ENCODE data around the gene SHLD2. TPM values are rescaled to one million over a fixed set of nuclear protein-coding genes. Genes with fewer than 3 reads are reported as not detected.
"Not testable (repeated sequence)": the region's sequence is repeated elsewhere in the genome, so short reads cannot be mapped to it uniquely, and the experiment has no call there.

Gene SHLD2
- total RNA-seq, 1 experiment from 2014 or later: 21.4 TPM

DNA sequence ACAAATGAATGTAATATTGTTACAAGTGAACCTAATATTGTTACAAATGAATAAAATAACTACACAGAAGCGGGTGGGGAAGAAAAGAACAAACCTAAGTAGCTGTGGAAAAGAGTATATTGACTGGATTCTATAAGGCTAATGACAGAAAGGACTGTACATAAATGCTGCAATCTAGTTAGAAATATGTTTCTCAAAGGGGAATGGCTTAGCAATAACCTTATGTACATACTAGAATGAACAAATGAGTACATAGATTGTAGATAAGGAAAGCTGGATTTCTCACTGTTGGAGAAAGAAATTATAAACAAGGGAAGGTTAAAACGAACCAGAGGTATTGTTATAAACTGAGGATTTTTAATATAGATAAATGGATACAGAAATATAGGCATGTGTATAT is 68.4 kb downstream of the SHLD2 start:
- not testable (repeated sequence) for H3K9me3 ChIP-seq (ENCODE audit: low read length); H3K79me2 ChIP-seq (ENCODE audit: low read length); H3K36me3 ChIP-seq (ENCODE audit: insufficient read depth, low read length); H3K27ac ChIP-seq (ENCODE audit: low read length); H4K20me1 ChIP-seq (ENCODE audit: insufficient read depth, low read depth, low read length); H3K4me1 ChIP-seq (ENCODE audit: low read length); H3K4me3 ChIP-seq (ENCODE audit: low read length); H2AFZ ChIP-seq (ENCODE audit: low read length); DNase-seq; H3K4me2 ChIP-seq (ENCODE audit: low read depth, low read length, poor library complexity, severe bottlenecking); H3K27me3 ChIP-seq (ENCODE audit: low read length); H3K9me2 ChIP-seq (replicated peaks; ENCODE audit: insufficient read depth, low read length); H3K9ac ChIP-seq (ENCODE audit: low read length)

DNA sequence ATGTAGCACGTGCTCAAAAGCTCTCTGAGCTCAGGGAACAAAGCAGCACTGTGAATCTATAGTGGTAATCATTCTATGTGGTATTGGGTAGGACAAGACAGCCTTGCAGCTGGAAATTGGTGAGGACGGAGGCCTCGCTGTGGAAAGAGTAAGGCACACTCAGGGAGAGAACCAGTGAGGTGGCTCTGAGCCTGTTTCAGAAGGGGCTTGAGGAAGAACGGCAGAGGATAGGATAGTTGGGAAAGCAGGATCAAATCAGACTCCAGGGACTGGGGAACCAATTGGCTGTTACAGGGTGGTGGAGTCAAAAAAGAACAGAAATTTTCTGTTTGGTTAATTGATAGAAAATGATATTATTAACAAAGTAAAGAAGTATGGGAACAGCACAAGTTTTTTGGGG is 74.9 kb downstream of the SHLD2 start:
- H3K4me1 ChIP-seq (ENCODE audit: low read length); H3K27ac ChIP-seq (ENCODE audit: low read length); H3K27me3 ChIP-seq (ENCODE audit: low read length); H3K36me3 ChIP-seq (ENCODE audit: insufficient read depth, low read length); H3K9me3 ChIP-seq (ENCODE audit: low read length); H3K4me2 ChIP-seq (ENCODE audit: low read depth, low read length, poor library complexity, severe bottlenecking); H3K9me2 ChIP-seq (replicated peaks; ENCODE audit: insufficient read depth, low read length); H2AFZ ChIP-seq (ENCODE audit: low read length); DNase-seq; H3K9ac ChIP-seq (ENCODE audit: low read length); H3K4me3 ChIP-seq (ENCODE audit: low read length); H3K79me2 ChIP-seq (ENCODE audit: low read length); H4K20me1 ChIP-seq (ENCODE audit: insufficient read depth, low read depth, low read length): not testable (repeated sequence)

DNA sequence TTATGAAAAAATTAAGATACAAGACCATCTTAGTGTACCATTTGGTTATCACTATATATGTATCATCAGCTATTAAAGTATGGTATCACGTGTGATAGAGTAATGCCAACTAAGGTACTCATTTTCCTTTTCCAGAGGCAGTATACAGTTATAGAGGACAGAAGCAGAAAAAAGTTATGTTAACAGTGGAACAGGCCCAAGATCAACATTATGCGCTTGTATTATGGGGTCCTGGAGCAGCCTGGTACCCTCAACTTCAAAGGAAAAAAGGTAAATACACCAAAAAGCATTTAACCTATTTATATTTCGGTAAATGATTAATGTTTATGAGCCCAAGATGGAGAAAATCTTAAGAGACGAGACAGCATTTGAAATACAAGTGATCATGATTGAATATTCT is 75.7 kb downstream of the SHLD2 start:
- H3K4me1 ChIP-seq (ENCODE audit: low read length); H3K36me3 ChIP-seq (ENCODE audit: insufficient read depth, low read length); H3K9me2 ChIP-seq (replicated peaks; ENCODE audit: insufficient read depth, low read length); H3K27me3 ChIP-seq (ENCODE audit: low read length); H3K9ac ChIP-seq (ENCODE audit: low read length); H4K20me1 ChIP-seq (ENCODE audit: insufficient read depth, low read depth, low read length); H3K27ac ChIP-seq (ENCODE audit: low read length); DNase-seq; H2AFZ ChIP-seq (ENCODE audit: low read length); H3K4me2 ChIP-seq (ENCODE audit: low read depth, low read length, poor library complexity, severe bottlenecking); H3K79me2 ChIP-seq (ENCODE audit: low read length); H3K4me3 ChIP-seq (ENCODE audit: low read length); H3K9me3 ChIP-seq (ENCODE audit: low read length): not testable (repeated sequence)

DNA sequence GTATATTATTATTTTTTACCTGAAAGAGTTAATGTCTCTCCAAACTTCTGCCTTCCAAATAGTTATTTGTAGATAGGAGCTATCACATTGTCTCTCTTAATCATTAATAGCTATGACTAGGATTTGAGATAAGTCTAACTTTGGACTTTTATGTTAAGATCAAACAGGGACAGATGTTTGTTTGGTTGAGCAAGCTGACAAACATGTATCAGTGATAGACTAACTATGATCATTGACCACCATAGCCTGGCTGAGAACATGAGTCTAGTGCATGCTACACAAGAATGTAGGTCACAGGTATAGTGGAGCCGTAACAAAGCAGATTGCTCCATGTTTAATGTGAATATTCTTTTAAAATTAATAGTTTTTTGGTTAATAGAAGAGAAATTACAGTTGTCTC is 76.7 kb downstream of the SHLD2 start:
- H3K27me3 ChIP-seq (ENCODE audit: low read length); H3K27ac ChIP-seq (ENCODE audit: low read length); DNase-seq; H3K9me2 ChIP-seq (replicated peaks; ENCODE audit: insufficient read depth, low read length); H3K4me2 ChIP-seq (ENCODE audit: low read depth, low read length, poor library complexity, severe bottlenecking); H3K9ac ChIP-seq (ENCODE audit: low read length); H2AFZ ChIP-seq (ENCODE audit: low read length); H3K4me1 ChIP-seq (ENCODE audit: low read length); H3K79me2 ChIP-seq (ENCODE audit: low read length); H3K9me3 ChIP-seq (ENCODE audit: low read length); H3K36me3 ChIP-seq (ENCODE audit: insufficient read depth, low read length); H4K20me1 ChIP-seq (ENCODE audit: insufficient read depth, low read depth, low read length); H3K4me3 ChIP-seq (ENCODE audit: low read length): not testable (repeated sequence)

DNA sequence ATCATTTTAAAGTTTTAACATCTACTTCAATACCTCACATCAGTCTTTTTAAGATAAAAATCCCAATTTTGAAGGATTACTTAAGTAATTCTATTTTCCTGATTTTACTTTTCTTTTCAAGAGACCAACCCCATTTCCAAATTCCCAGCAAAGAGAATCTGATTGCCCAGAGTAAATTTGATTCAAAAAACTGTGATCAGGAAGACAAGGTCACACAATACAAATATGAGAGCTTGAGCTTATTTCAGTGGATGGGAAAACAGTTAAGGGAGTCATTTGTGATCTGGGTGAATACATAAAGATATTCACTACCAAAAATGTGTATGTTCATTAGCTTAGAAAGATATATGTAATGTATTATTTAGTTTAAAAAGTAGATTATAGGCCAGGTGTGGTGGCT is 77.2 kb downstream of the SHLD2 start:
- H4K20me1 ChIP-seq (ENCODE audit: insufficient read depth, low read depth, low read length); H3K9me2 ChIP-seq (replicated peaks; ENCODE audit: insufficient read depth, low read length); H3K4me2 ChIP-seq (ENCODE audit: low read depth, low read length, poor library complexity, severe bottlenecking); H3K9ac ChIP-seq (ENCODE audit: low read length); H3K4me3 ChIP-seq (ENCODE audit: low read length); H3K79me2 ChIP-seq (ENCODE audit: low read length); DNase-seq; H3K9me3 ChIP-seq (ENCODE audit: low read length); H3K4me1 ChIP-seq (ENCODE audit: low read length); H3K36me3 ChIP-seq (ENCODE audit: insufficient read depth, low read length); H2AFZ ChIP-seq (ENCODE audit: low read length); H3K27me3 ChIP-seq (ENCODE audit: low read length); H3K27ac ChIP-seq (ENCODE audit: low read length): not testable (repeated sequence)

DNA sequence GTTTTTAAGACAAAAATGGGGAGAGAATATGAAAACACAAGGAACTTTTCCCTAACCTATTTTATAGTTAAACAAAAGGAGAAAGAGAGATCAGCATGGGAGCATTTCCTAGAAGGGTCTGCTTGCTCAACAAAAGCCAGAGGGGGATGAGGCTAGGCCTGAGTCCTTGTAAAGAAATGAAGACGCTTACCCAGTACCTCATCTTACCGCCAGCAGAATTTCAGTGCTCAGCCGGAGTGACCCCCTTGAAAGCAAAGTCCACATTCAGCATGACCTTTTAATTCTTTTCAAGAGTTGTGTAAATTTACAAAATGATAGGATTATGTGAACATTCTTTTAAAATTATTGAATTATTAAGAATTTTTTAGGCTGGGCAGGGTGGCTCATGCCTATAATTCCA is 82.6 kb downstream of the SHLD2 start:
- not testable (repeated sequence) for H3K9me2 ChIP-seq (replicated peaks; ENCODE audit: insufficient read depth, low read length); H3K9ac ChIP-seq (ENCODE audit: low read length); DNase-seq; H2AFZ ChIP-seq (ENCODE audit: low read length); H3K9me3 ChIP-seq (ENCODE audit: low read length); H3K27me3 ChIP-seq (ENCODE audit: low read length); H3K4me3 ChIP-seq (ENCODE audit: low read length); H3K27ac ChIP-seq (ENCODE audit: low read length); H3K79me2 ChIP-seq (ENCODE audit: low read length); H4K20me1 ChIP-seq (ENCODE audit: insufficient read depth, low read depth, low read length); H3K4me2 ChIP-seq (ENCODE audit: low read depth, low read length, poor library complexity, severe bottlenecking); H3K36me3 ChIP-seq (ENCODE audit: insufficient read depth, low read length); H3K4me1 ChIP-seq (ENCODE audit: low read length)

DNA sequence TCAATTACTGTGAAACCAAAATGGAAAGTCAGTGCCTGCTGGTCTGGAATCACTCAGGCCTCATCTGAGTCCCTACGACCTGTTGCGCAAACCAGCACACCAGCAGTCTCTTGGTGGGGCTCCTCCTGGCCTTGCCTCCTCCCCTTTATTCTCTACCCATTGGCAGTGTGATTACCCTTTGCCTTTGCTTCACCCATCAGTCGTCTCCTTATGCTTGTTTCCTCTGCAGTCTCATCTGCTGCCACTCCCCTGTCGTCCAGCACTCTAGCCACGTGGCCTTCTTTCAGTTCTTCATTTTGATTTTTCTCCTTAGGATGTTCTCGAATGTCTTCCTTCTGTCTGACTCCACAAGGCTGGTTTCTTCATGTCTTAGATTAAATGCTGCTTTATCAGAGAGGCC is 89.4 kb downstream of the SHLD2 start:
- not testable (repeated sequence) for DNase-seq; H2AFZ ChIP-seq (ENCODE audit: low read length); H3K9ac ChIP-seq (ENCODE audit: low read length); H3K4me3 ChIP-seq (ENCODE audit: low read length); H3K4me1 ChIP-seq (ENCODE audit: low read length); H3K27me3 ChIP-seq (ENCODE audit: low read length); H3K36me3 ChIP-seq (ENCODE audit: insufficient read depth, low read length); H4K20me1 ChIP-seq (ENCODE audit: insufficient read depth, low read depth, low read length); H3K9me3 ChIP-seq (ENCODE audit: low read length); H3K79me2 ChIP-seq (ENCODE audit: low read length); H3K4me2 ChIP-seq (ENCODE audit: low read depth, low read length, poor library complexity, severe bottlenecking); H3K27ac ChIP-seq (ENCODE audit: low read length); H3K9me2 ChIP-seq (replicated peaks; ENCODE audit: insufficient read depth, low read length)

DNA sequence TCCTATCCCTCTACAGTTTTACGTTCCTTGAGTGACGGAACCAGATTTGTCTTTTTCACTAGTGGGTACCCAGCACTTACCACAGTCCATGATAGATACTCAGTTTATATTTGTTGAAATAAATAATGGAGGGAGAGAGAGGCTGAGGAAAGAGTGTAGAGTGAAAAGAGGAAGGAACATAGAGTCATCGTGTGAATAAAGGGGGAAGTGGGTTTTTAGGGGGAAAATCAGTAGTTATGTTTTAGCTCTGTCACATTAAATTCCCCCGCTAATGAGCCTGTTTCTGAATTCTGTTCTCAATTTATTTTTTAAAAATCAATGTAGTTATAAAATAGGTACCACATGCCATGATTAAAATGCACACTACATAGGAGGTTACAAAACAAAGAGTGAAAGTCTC is 91.0 kb downstream of the SHLD2 start:
- not testable (repeated sequence) for H3K27me3 ChIP-seq (ENCODE audit: low read length); DNase-seq; H3K9me2 ChIP-seq (replicated peaks; ENCODE audit: insufficient read depth, low read length); H3K9ac ChIP-seq (ENCODE audit: low read length); H3K4me2 ChIP-seq (ENCODE audit: low read depth, low read length, poor library complexity, severe bottlenecking); H3K4me1 ChIP-seq (ENCODE audit: low read length); H3K4me3 ChIP-seq (ENCODE audit: low read length); H3K27ac ChIP-seq (ENCODE audit: low read length); H2AFZ ChIP-seq (ENCODE audit: low read length); H4K20me1 ChIP-seq (ENCODE audit: insufficient read depth, low read depth, low read length); H3K9me3 ChIP-seq (ENCODE audit: low read length); H3K79me2 ChIP-seq (ENCODE audit: low read length); H3K36me3 ChIP-seq (ENCODE audit: insufficient read depth, low read length)

DNA sequence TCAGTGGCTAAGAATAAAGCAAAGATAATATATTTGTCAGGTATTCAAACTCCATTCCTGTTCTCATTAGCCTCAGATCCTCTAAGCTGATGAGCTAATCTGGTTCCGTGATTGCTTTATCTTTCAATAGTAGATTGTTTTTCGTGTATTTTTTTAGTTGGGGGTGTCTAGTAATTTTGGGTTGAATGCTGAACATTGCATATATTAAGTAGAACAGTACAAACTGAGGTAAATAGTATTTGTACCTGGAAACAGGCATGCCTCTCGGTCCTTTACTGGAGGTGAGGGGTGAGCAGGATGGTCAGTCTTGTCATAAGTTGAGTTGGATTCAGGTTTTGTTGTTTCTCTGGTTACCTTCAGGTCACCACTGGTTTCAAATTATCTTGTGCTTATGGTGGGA is 92.6 kb downstream of the SHLD2 start:
- H3K4me1 ChIP-seq (ENCODE audit: low read length); H4K20me1 ChIP-seq (ENCODE audit: insufficient read depth, low read depth, low read length); H3K9me3 ChIP-seq (ENCODE audit: low read length); H2AFZ ChIP-seq (ENCODE audit: low read length); H3K79me2 ChIP-seq (ENCODE audit: low read length); H3K4me2 ChIP-seq (ENCODE audit: low read depth, low read length, poor library complexity, severe bottlenecking); DNase-seq; H3K4me3 ChIP-seq (ENCODE audit: low read length); H3K36me3 ChIP-seq (ENCODE audit: insufficient read depth, low read length); H3K9ac ChIP-seq (ENCODE audit: low read length); H3K27me3 ChIP-seq (ENCODE audit: low read length); H3K9me2 ChIP-seq (replicated peaks; ENCODE audit: insufficient read depth, low read length); H3K27ac ChIP-seq (ENCODE audit: low read length): not testable (repeated sequence)
